ENCODE data around the gene CPM. TPM values are rescaled to one million over a fixed set of nuclear protein-coding genes. Genes with fewer than 3 reads are reported as not detected.
A peak's percentile ranks its signal among the peaks of the same experiment; 100 is the strongest.

The CPM gene
- polyA plus RNA-seq, 4 donors = 0.45 to 11.6 (median 4.5) TPM

- no peaks in the 10 kb centered on the region for H3K36me3 ChIP-seq (ENCODE audit: control insufficient read depth in 3 of 3, insufficient read depth in 2 of 3, low read depth in 1 of 3, low read length in 3 of 3)
- peaks cover 0 to 12% (median 7%) of the 10 kb centered on the region in 3 donors for H3K4me1 ChIP-seq (ENCODE audit: control insufficient read depth in 3 of 3, insufficient read depth in 2 of 3, low read depth in 1 of 3, low read length in 2 of 3)
- DNase-seq (no peak), FAIRE-seq (no peak)
- peaks cover 0 to 5% of the 10 kb centered on the region in 2 donors for H3K9me3 ChIP-seq (ENCODE audit: control insufficient read depth in 2 of 2, insufficient read depth in 1 of 2, low read depth in 1 of 2, low read length in 1 of 2)
- 93 to 99% (median 97%) methylated on average over 4 of the region's 4 CpGs for WGBS, 3 donors
- no peak overlapping the region for H3K4me3 ChIP-seq (ENCODE audit: low read depth in 1 of 3, low read length in 3 of 3)
- no peak overlapping the region for H3K27ac ChIP-seq (ENCODE audit: low read depth in 1 of 3, low read length in 2 of 3)
- H3K27me3 ChIP-seq (ENCODE audit: control insufficient read depth in 3 of 3, insufficient read depth in 3 of 3, low read length in 3 of 3) = no peaks in the 10 kb centered on the region
Observed at GRCh38 chr12:68950511-68950910, 17.5 kb upstream of the CPM start.

DNA sequence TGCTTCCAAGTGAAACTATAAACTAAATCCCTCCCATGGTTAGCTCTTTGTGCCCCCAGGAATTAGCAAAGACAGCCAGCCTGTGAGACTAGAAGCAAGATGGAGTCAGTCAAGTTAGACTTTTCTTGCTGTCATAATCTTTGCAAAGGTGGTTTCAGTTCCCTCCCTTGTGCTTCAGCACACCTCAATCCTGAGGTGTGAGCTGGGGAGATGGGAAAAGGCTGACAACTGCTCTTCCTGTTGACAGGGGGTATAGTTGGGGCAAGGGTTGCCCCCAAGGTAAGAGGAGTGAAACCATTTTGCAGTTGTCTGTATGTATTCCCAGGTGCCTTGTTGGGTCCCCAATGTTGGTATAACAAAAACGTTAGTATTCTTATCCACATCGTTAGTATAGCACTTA lies 12.3 kb upstream of the CPM start:
- no peak for FAIRE-seq
- DNase-seq = no peak
- Histone ChIP-seq H3K27ac (ENCODE audit: low read depth in 1 of 3, low read length in 2 of 3) (no peak overlapping the region), H3K9me3 (ENCODE audit: control insufficient read depth in 2 of 2, insufficient read depth in 1 of 2, low read depth in 1 of 2, low read length in 1 of 2) (no peaks in the 10 kb centered on the region), H3K4me3 (ENCODE audit: low read depth in 1 of 3, low read length in 3 of 3) (no peak overlapping the region), H3K27me3 (ENCODE audit: control insufficient read depth in 3 of 3, insufficient read depth in 3 of 3, low read length in 3 of 3) (no peaks in the 10 kb centered on the region), H3K4me1 (ENCODE audit: control insufficient read depth in 3 of 3, insufficient read depth in 2 of 3, low read depth in 1 of 3, low read length in 2 of 3) (peaks cover 0 to 34% (median 2%) of the 10 kb centered on the region in 3 donors), H3K36me3 (ENCODE audit: control insufficient read depth in 3 of 3, insufficient read depth in 2 of 3, low read depth in 1 of 3, low read length in 3 of 3) (no peaks in the 10 kb centered on the region)
- 75 to 90% (median 89%) methylated on average over 2 of the region's 2 CpGs for WGBS, 3 donors

- H3K36me3 ChIP-seq (ENCODE audit: control insufficient read depth in 3 of 3, insufficient read depth in 2 of 3, low read depth in 1 of 3, low read length in 3 of 3) = no peaks in the 10 kb centered on the region
- peaks cover 0 to 35% (median 2%) of the 10 kb centered on the region in 3 donors for H3K4me1 ChIP-seq (ENCODE audit: control insufficient read depth in 3 of 3, insufficient read depth in 2 of 3, low read depth in 1 of 3, low read length in 2 of 3)
- DNase-seq (no peak), FAIRE-seq (no peak)
- no peak overlapping the region for H3K4me3 ChIP-seq (ENCODE audit: low read depth in 1 of 3, low read length in 3 of 3)
- no peak overlapping the region for H3K27ac ChIP-seq (ENCODE audit: low read depth in 1 of 3, low read length in 2 of 3)
- WGBS, 3 donors = 64 to 73% (median 69%) methylated on average over 5 of the region's 5 CpGs
- H3K27me3 ChIP-seq (ENCODE audit: control insufficient read depth in 3 of 3, insufficient read depth in 3 of 3, low read length in 3 of 3) = no peaks in the 10 kb centered on the region
- no peaks in the 10 kb centered on the region for H3K9me3 ChIP-seq (ENCODE audit: control insufficient read depth in 2 of 2, insufficient read depth in 1 of 2, low read depth in 1 of 2, low read length in 1 of 2)
Observed at GRCh38 chr12:68944296-68945076, 11.5 kb upstream of the CPM start.

- Histone ChIP-seq H3K36me3 (ENCODE audit: control insufficient read depth in 3 of 3, insufficient read depth in 2 of 3, low read depth in 1 of 3, low read length in 3 of 3) (no peaks in the 10 kb centered on the region), H3K27ac (ENCODE audit: low read depth in 1 of 3, low read length in 2 of 3) (no peak overlapping the region), H3K4me1 (ENCODE audit: control insufficient read depth in 3 of 3, insufficient read depth in 2 of 3, low read depth in 1 of 3, low read length in 2 of 3) (peaks cover 0 to 35% (median 2%) of the 10 kb centered on the region in 3 donors), H3K27me3 (ENCODE audit: control insufficient read depth in 3 of 3, insufficient read depth in 3 of 3, low read length in 3 of 3) (no peaks in the 10 kb centered on the region), H3K4me3 (ENCODE audit: low read depth in 1 of 3, low read length in 3 of 3) (no peak overlapping the region), H3K9me3 (ENCODE audit: control insufficient read depth in 2 of 2, insufficient read depth in 1 of 2, low read depth in 1 of 2, low read length in 1 of 2) (no peaks in the 10 kb centered on the region)
- WGBS, 3 donors = 32 to 45% (median 38%) methylated on average over 1 of the region's 1 CpG
- peak in 1 of 2 donors; percentile 47 for DNase-seq
- FAIRE-seq = no peak
Observed at GRCh38 chr12:68943848-68944247, 10.9 kb upstream of the CPM start.

- no peak for FAIRE-seq
- no peak overlapping the region for H3K27ac ChIP-seq (ENCODE audit: low read depth in 1 of 3, low read length in 2 of 3)
Observed at GRCh38 chr12:68940731-68941130, 7.8 kb upstream of the CPM start.

GRCh38 chr12:68939505-68939904 lies 6.5 kb upstream of the CPM start:
- Histone ChIP-seq H3K4me3 (ENCODE audit: low read depth in 1 of 3, low read length in 3 of 3) (no peak overlapping the region), H3K27ac (ENCODE audit: low read depth in 1 of 3, low read length in 2 of 3) (no peak overlapping the region), H3K27me3 (ENCODE audit: control insufficient read depth in 3 of 3, insufficient read depth in 3 of 3, low read length in 3 of 3) (no peaks in the 10 kb centered on the region), H3K36me3 (ENCODE audit: control insufficient read depth in 3 of 3, insufficient read depth in 2 of 3, low read depth in 1 of 3, low read length in 3 of 3) (no peaks in the 10 kb centered on the region), H3K4me1 (ENCODE audit: control insufficient read depth in 3 of 3, insufficient read depth in 2 of 3, low read depth in 1 of 3, low read length in 2 of 3) (peaks cover 0 to 26% (median 2%) of the 10 kb centered on the region in 3 donors), H3K9me3 (ENCODE audit: control insufficient read depth in 2 of 2, insufficient read depth in 1 of 2, low read depth in 1 of 2, low read length in 1 of 2) (peaks cover 0 to under 1% of the 10 kb centered on the region in 2 donors)
- 18 to 31% (median 31%) methylated on average over 1 of the region's 1 CpG for WGBS, 3 donors
- no peak for FAIRE-seq
- DNase-seq = peak; percentile 45 to 66

More at GRCh38 chr12:68940731-68941130, 7.8 kb upstream of the CPM start:
- Histone ChIP-seq H3K9me3 (ENCODE audit: control insufficient read depth in 2 of 2, insufficient read depth in 1 of 2, low read depth in 1 of 2, low read length in 1 of 2) (no peaks in the 10 kb centered on the region), H3K4me1 (ENCODE audit: control insufficient read depth in 3 of 3, insufficient read depth in 2 of 3, low read depth in 1 of 3, low read length in 2 of 3) (peaks cover 0 to 35% (median 2%) of the 10 kb centered on the region in 3 donors), H3K27me3 (ENCODE audit: control insufficient read depth in 3 of 3, insufficient read depth in 3 of 3, low read length in 3 of 3) (no peaks in the 10 kb centered on the region), H3K4me3 (ENCODE audit: low read depth in 1 of 3, low read length in 3 of 3) (no peak overlapping the region), H3K36me3 (ENCODE audit: control insufficient read depth in 3 of 3, insufficient read depth in 2 of 3, low read depth in 1 of 3, low read length in 3 of 3) (no peaks in the 10 kb centered on the region)
- DNase-seq = no peak

DNA sequence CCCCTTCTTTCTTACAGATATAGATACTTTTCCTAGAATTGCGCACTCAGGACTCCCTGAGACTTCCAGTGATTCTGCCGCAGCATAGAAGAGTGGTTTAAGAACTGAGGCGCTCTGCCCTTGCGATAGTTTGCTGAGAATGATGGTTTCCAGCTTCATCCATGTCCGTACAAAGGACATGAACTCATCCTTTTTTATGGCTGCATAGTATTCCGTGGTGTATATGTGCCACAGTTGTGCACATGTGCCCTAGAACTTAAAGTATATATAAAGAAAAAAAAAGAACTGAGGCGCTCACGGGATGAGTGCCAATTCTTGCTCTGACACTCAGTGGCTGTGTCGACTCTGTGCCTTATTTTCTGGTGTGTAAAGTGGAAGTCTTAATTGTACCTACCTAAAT lies 1.4 kb upstream of the CPM start:
- no peak for DNase-seq
- no peak for FAIRE-seq
- H3K27me3 ChIP-seq (ENCODE audit: control insufficient read depth in 3 of 3, insufficient read depth in 3 of 3, low read length in 3 of 3) = peaks cover 0 to 6% (median 3%) of the 10 kb centered on the region in 3 donors
- H3K4me3 ChIP-seq (ENCODE audit: low read depth in 1 of 3, low read length in 3 of 3) = no peak overlapping the region
- H3K27ac ChIP-seq (ENCODE audit: low read depth in 1 of 3, low read length in 2 of 3) = no peak overlapping the region
- peaks cover 0 to 10% of the 10 kb centered on the region in 2 donors for H3K9me3 ChIP-seq (ENCODE audit: control insufficient read depth in 2 of 2, insufficient read depth in 1 of 2, low read depth in 1 of 2, low read length in 1 of 2)
- 94 to 96% (median 95%) methylated on average over 9 of the region's 9 CpGs for WGBS, 3 donors
- H3K4me1 ChIP-seq (ENCODE audit: control insufficient read depth in 3 of 3, insufficient read depth in 2 of 3, low read depth in 1 of 3, low read length in 2 of 3) = peaks cover 0 to 3% (median 0%) of the 10 kb centered on the region in 3 donors
- no peaks in the 10 kb centered on the region for H3K36me3 ChIP-seq (ENCODE audit: control insufficient read depth in 3 of 3, insufficient read depth in 2 of 3, low read depth in 1 of 3, low read length in 3 of 3)

DNA sequence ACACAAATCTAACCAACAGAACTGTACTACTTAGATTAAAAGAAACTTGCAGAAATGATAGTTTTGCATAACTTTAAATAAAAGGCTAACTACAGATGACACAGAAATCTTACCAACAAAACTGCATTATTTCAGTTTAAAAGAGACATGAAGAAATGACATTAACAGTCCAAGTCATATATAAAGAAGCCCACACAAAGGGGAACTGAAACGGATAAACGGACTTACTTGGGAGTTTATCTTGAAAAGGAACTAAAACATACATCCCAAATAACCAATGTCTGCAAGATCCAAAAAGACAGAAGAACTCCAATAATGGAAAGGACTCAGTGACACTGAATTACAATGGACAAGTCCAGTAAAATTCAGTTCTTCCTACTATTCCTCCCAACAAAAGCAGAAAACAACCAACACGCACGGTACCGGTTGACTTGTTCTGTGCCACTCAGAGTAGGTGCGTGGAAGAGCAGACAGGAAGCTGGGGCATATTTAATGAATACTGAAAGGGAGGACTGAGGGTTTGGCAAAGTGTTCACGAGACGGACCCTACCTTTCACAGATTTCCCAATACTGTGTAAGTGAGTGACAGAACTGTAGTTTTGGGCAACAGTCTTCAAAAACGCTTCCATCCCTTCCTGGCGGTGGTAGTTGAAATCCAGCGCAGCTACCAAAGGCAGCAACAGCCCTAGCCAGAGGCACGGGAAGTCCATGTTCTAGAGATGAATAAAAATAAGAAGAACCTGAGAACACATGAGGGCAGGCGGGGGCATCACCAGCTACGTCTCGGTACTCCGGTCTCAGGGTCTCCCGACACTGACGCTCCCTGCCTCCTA lies 627 bp downstream of the CPM start:
- WGBS, 3 donors = 4 to 7% (median 5%) methylated on average over 18 of the region's 18 CpGs
- H3K36me3 ChIP-seq (ENCODE audit: control insufficient read depth in 3 of 3, insufficient read depth in 2 of 3, low read depth in 1 of 3, low read length in 3 of 3) = no peaks in the 10 kb centered on the region
- H3K4me1 ChIP-seq (ENCODE audit: control insufficient read depth in 3 of 3, insufficient read depth in 2 of 3, low read depth in 1 of 3, low read length in 2 of 3) = peaks cover 0 to 3% (median 0%) of the 10 kb centered on the region in 3 donors
- peaks cover 0 to 10% of the 10 kb centered on the region in 2 donors for H3K9me3 ChIP-seq (ENCODE audit: control insufficient read depth in 2 of 2, insufficient read depth in 1 of 2, low read depth in 1 of 2, low read length in 1 of 2)
- DNase-seq (peak in 1 of 2 donors; percentile 35), FAIRE-seq (no peak)
- peaks cover 0 to 6% (median 3%) of the 10 kb centered on the region in 3 donors for H3K27me3 ChIP-seq (ENCODE audit: control insufficient read depth in 3 of 3, insufficient read depth in 3 of 3, low read length in 3 of 3)
- peak overlapping the region in 2 of 3 donors; percentile 63 to 86 for H3K27ac ChIP-seq (ENCODE audit: low read depth in 1 of 3, low read length in 2 of 3)
- H3K4me3 ChIP-seq (ENCODE audit: low read depth in 1 of 3, low read length in 3 of 3) = peak overlapping the region; percentile 64 to 76 (median 69)

Measured in small intestine (tissue), 7 donors.